Activated CD4-positive, alpha-beta T cell treated with anti-CD3 and anti-CD28 coated beads, Interleukin-2, amount 50 U/mL, for 4 hours (primary cell): Measurements from ENCODE around the gene DENND1B.
"Not testable (repeated sequence)": the region's sequence is repeated elsewhere in the genome, so short reads cannot be mapped to it uniquely, and the experiment has no call there.

Experiments
- DNase-seq, 2 experiments: peaks; one replicate each; pipeline ENCODE4 v3.0.0-alpha.2; 2020

The DENND1B gene

DNA sequence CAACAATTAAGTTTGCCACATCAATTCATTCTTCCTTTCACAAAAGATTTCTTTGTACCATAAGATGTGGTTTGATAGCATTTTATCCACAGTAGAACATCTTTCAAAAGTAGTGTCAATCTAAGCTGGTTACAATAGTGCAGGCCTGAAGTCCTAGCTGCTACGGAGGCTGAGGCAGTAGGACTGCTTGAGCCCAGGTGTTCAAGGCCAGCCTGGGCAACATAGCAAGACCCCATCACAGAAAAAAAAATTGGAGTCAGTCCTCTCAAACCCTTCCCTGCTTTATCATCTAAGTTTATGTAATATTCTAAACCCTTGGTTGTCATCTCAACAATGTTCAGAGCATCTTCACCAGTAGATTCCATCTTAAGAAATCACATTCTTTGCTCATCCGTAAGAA lies 31.7 kb downstream of the DENND1B start:
- DNase-seq, result no peak

GRCh38 chr1:197740992-197741391 lies 34.3 kb downstream of the DENND1B start:
- DNase-seq, result no peak

- DNase-seq, result no peak
Observed at GRCh38 chr1:197738927-197739326, 36.4 kb downstream of the DENND1B start.

DNA sequence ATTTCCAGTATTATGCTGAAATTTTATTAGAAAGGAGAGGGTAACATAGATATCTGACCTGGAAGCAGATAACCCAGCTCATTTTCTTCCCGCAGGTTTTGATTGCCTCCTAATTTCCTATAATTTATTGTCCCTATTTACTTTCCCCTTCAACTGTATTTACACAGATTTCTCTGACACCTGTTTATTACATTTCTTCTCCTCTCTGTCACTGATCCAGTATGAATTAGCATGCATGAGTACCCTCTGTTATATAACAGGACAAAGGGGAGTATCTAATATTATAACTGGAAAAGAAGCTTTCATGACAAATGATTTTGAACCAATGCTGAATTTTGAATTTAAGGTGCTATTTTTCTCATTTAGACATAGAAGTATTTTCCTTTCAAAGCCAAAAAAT lies 37.4 kb downstream of the DENND1B start:
- DNase-seq, result no peak

- no peak for DNase-seq
Observed at GRCh38 chr1:197736685-197737084, 38.6 kb downstream of the DENND1B start.

DNA sequence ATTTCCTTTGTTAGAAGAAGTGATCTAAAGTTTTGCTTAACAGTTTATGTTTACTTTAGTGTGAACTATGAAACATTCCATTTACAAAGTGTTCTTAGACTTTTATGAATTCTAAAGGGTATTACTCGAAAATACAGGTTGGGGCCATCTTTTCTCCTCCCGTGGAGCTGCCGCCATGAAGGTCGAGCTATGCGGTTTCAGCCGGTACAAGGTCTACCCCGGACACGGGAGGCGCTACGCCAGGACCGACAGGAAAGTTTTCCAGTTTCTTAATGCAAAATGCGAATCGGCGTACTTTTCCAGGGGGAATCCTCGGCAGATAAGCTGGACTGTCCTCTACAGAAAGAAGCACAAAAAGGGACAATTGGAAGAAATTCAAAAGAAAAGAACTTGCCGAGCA lies 39.8 kb downstream of the DENND1B start:
- no peak for DNase-seq

DNA sequence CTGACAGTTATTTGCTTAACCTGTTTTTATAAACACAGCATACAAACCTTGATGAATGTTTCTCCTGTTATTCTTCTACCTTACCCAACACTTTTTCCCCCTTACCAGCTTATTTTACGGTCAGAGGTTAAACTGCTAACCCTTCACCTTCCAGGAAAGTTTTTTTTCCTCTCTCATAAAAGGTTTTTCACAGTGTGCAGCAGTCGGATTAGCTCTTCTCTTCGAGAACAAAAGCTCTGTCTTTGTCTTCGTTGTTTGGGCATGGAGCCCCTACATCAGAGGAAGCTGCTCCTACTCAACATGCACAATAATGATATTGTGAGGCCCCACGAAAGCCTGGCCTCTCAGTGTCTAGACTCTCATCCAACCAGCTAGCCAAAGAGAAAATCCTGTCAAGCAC lies 42.0 kb downstream of the DENND1B start:
- no peak for DNase-seq

DNA sequence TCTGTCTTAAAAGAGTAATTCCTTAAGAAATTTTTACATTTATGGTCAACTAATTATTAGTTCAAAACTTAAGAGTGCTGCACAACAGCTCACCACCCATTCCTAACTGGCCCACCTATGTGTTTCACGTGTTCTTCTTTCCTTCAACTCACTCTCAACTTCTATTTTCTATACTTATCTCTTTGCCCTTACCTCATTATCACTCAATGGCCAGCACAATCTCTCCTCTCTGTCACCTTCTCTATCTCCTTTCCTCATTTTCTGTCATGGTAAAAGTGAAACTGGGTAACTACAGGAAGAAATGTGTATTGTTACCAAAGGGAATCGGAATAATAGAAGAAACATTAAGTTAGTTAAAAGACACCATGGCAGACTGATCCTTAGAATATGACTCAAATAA lies 43.1 kb downstream of the DENND1B start:
- no peak for DNase-seq

DNA sequence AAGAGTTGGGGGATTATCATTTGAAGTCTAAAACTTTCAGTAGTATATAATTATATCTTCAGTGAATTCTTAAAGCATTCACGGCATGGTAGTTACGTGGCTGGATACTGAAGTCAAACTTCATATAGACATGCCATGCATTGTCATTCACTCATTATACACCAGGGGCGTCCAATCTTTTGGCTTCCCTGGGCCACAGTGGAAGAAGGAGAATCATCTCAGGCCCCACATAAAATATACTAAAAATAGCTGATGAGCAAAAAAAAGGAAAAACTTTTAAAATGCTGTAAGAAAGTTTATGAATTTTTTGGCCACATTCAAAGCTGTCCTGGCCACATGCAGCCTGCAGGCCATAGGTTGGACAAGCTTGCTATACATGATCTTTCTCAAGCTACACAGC lies 43.8 kb downstream of the DENND1B start:
- no peak for DNase-seq

DNA sequence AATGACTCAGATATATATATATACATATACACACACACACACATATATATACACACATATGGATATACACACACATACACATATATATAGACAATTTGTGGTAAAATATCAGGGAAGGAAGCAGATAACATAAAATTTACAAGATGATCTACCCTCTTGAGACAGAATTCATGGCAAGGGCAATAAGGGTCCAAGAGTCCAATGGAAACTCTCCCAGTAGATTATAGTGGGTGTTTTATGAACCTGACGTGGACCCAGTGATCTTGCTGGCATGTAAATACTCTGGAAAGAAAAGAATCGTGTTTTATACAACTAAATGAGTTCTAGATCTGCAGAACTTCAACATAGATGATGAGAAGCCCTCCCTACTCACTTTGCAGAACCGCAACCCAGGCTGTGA lies 49.3 kb downstream of the DENND1B start:
- no peak for DNase-seq

- DNase-seq, result no peak
Observed at GRCh38 chr1:197725044-197725443, 50.2 kb downstream of the DENND1B start.

- no peak for DNase-seq
Observed at GRCh38 chr1:197715806-197716205, 59.5 kb downstream of the DENND1B start.

DNA sequence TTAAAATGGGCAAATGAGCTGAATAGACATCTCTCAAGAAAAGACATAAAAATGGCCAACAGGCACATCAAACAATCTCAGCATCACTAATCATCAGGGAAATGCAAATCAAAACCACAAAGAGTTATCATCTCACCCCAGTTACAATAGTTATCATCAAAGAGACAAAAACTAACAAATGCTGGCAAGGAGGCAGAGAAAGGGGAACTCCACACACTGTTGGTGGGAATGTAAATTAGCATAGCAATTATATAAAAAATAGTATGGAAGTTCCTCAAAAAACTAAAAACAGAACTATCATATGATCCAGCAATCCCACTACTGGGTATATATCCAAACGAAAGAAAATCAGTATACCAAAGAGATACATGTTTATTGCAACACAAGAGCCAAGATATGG lies 68.7 kb downstream of the DENND1B start:
- DNase-seq, result no peak

GRCh38 chr1:197705941-197706340 lies 69.3 kb downstream of the DENND1B start:
- DNase-seq, result no peak

- DNase-seq, result not testable (repeated sequence)
Observed at GRCh38 chr1:197700688-197701087, 74.6 kb downstream of the DENND1B start.

DNA sequence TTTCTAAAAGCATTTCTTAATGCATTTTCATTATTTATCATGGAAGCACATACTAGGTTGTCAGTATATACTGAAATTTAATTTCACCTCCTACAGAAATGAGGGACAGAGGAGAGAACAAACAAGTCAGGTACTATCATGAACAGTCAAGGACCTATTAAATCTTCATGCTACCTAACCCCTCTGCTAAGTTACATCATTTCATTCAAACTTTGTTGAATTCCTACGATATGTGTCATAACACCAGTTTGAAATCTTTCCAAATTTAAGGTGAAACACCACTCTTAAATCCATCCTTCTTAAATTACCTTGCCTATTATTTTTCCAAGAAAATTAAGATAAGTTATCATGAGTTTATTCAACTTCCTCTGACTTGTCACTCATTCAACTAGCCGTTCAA lies 78.9 kb downstream of the DENND1B start:
- DNase-seq, result no peak

- no peak for DNase-seq
Observed at GRCh38 chr1:197695961-197696360, 79.3 kb downstream of the DENND1B start.

DNA sequence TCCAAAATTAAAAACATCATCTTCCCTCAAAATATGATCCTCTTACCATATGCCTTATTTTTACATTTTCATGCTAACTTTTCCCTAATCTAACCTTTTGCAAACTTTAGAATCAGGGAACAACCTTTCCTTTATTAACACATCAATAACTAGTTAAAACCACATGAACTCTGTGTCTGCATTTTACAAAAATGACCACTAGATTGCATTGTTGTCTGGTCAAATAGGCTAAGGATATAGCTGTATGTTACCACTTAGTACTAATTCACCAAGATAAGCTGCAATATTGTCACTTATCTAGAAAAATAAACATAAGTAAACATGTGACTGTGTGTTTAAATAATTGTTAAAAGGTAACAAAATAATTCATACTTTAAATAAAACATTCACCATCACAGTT lies 82.3 kb downstream of the DENND1B start:
- no peak for DNase-seq

DNA sequence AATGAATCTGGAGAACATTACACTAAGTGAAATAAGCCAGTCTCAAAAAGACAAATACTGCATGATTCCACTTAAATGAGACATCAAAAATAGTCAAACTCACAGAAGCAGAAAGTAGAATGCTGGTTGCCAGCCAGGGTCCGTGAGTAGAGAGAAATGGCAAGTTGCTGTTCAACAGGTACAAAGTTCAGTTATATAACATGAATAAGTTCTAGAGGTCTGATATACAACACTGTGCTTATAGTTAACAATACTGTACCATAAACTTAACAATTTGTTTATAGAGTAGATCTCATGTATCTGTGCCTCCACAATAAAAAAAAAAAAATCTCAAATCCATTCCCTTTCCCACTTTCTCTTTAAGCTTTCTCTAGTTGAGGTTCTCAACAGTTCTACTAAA lies 83.5 kb downstream of the DENND1B start:
- no peak for DNase-seq

DNA sequence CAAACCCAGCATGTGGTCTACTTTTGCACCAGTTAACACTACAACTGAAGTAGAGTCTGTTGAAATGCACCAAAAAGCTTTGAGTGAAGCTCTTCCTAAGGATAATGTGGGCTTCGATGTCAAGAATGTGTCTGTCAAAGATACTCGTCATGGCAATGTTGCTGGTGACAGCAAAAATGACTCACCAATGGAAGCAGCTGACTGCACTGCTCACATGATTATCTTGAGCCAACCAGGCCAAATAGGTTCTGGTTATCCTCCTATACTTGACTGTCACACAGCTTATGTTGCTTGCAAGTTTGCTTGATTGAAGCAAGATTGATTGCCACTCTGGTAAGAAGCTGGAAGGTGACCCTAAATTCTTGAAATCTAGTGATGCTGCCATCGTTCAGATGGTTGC lies 85.2 kb downstream of the DENND1B start:
- no peak for DNase-seq

GRCh38 chr1:197688233-197688632 lies 87.0 kb downstream of the DENND1B start:
- no peak for DNase-seq

DNA sequence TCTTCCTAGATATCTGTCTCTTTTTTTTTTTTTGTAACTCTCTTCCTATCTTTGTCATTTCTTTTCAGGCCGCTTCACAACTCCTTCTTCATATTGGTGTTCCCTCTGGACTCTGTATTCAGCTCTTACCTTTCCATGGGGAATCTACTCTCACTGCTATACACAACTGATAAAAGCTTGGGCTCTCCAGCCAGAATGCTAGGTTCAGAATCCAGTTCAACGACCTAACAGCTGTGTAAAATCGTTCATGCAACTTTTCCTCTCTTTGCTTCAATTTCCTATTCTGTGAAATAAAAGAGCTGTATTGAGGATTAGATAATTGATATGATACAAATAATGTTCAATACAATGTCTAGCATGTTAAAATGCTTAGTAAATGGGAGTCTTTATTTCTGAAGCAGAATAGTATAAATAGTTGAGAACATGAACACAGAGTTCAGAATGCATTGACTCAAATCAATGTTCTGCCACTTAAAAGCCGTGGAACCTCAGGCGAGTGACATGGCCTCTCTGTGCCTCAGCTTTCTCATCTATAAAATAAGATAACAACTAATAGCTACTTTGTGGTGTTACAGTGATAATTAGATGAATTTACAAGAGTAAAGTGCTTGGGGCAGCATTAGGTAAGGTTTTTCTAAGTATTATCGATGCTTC lies 88.5 kb downstream of the DENND1B start:
- DNase-seq, result no peak

GRCh38 chr1:197686231-197686630 lies 89.0 kb downstream of the DENND1B start:
- DNase-seq, result no peak

DNA sequence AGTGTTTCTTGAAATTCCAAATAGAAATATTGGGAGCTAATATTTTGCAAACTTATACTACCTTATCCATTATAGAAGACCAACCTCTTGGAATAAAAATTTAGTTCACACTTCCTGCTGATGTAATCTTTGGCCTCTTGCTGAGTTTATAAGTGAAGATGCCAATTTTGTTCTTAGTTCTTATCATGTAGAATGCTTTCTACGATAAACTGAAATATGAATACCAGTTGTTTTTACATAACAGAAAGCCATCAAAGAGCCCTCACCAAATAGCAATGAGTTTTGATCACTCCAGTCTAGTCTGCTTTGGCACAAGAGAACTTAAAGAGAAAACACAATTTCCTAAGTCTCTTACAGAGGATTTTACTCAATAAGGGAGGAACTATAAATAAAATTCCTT lies 89.5 kb downstream of the DENND1B start:
- DNase-seq, result no peak

DNA sequence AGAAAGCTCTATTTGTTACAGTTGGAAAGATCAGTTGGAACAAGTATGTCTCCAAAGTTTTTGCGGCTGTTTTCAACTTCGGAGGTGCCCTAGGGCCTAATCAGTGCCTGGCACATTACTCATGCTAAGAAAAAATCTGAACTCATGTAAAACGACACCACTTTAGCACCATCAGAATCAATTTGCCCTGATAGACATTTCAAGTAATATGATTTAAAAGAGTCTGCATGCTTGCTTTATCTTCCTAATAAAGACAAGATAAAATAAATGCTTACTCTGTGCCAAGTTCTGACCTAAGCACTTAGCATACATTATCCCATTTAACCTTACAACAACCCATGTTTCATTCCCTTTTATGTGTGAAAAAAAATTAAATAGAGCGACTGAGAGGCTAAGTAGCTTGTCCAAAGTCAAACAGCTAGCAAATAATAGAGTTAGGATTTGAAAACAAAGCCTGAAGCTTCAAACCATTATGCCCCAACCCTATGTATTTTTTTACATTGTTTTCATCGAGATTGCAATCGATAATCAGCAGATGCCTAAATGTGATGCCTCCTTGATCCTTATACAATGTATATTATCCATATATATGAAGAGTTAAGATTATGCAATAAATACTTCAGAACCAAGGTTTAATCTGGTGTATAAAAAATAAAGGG lies 91.3 kb downstream of the DENND1B start:
- DNase-seq, result no peak
